A673 (cell line): ENCODE results near the gene TDRD5.

ENCODE experiments used
- CTCF ChIP-seq: fragments of 300-800, 200-600 bp; sonication (generic); conservative IDR thresholded peaks from 2 replicates; pipeline ENCODE4 v1.5.1; 2017; ENCODE audit warnings: low read depth, mild to moderate bottlenecking, antibody characterized with exemption, low read length, moderate library complexity, mixed read lengths
- EZH2 ChIP-seq: fragments of 200-600 bp; sonication (generic); IDR thresholded peaks from 2 replicates; pipeline ENCODE4 v1.6.1; 2017; ENCODE audit warnings: borderline replicate concordance, low read depth, mild to moderate bottlenecking, mixed read lengths, antibody characterized with exemption, low read length; ENCODE audit not compliant: poor library complexity, severe bottlenecking

- no peak for TF ChIP-seq CTCF
- no peak for TF ChIP-seq EZH2
Measured at GRCh38 chr1:179663810-179664209, 72.2 kb downstream of the TDRD5 start.
